Osteocyte (in vitro differentiated cells): ENCODE results near the gene CCNL2. TPM values are rescaled to one million over a fixed set of nuclear protein-coding genes. Genes with fewer than 3 reads are reported as not detected.

ENCODE experiments used
- DNase-seq: peaks from one replicate; pipeline ENCODE4 v3.0.0; 2021; ENCODE audit warnings: mixed read lengths; ENCODE audit not compliant: unreplicated experiment; ENCODE audit errors: extremely low spot score
- H3K27ac Mint-ChIP-seq: one replicate; pipeline ENCODE4 v1.8.0; 2021; ENCODE audit warnings: mild to moderate bottlenecking, mixed read lengths; ENCODE audit not compliant: unreplicated experiment
- H3K27me3 Mint-ChIP-seq: one replicate; pipeline ENCODE4 v1.8.0; 2021; ENCODE audit warnings: mixed read lengths; ENCODE audit not compliant: unreplicated experiment
- H3K36me3 Mint-ChIP-seq: one replicate; pipeline ENCODE4 v1.8.0; 2021; ENCODE audit warnings: mixed read lengths; ENCODE audit not compliant: unreplicated experiment
- H3K4me1 Mint-ChIP-seq: one replicate; pipeline ENCODE4 v1.8.0; 2021; ENCODE audit warnings: mixed read lengths; ENCODE audit not compliant: unreplicated experiment
- H3K4me3 Mint-ChIP-seq: one replicate; pipeline ENCODE4 v1.8.0; 2021; ENCODE audit warnings: mild to moderate bottlenecking, moderate library complexity, mixed read lengths; ENCODE audit not compliant: unreplicated experiment
- H3K9me3 Mint-ChIP-seq: one replicate; pipeline ENCODE4 v1.8.0; 2021; ENCODE audit warnings: mixed read lengths; ENCODE audit not compliant: unreplicated experiment
- total RNA-seq: library from RNA; stranded (reverse); gene quantifications from 2 replicates; pipeline ENCODE4 v1.2.1, GENCODE V29; 2021
- TF ChIP-seq, protein P1 (sequence below): fragments of 200-600 bp; sonication (generic); IDR thresholded peaks from 2 replicates; pipeline ENCODE4 v1.5.0; 2021; ENCODE audit warnings: antibody characterized with exemption, mild to moderate bottlenecking, moderate library complexity

The CCNL2 gene
- total RNA-seq, 1 donor from 2014 or later: 262 TPM

- Mint-ChIP-seq H3K4me3 (no peak overlapping the region), H3K27me3 (no peaks in the 10 kb centered on the region), H3K27ac (no peak overlapping the region), H3K4me1 (peaks cover 5% of the 10 kb centered on the region), H3K9me3 (no peaks in the 10 kb centered on the region), H3K36me3 (no peaks in the 10 kb centered on the region)
- TF ChIP-seq, protein P1, sequence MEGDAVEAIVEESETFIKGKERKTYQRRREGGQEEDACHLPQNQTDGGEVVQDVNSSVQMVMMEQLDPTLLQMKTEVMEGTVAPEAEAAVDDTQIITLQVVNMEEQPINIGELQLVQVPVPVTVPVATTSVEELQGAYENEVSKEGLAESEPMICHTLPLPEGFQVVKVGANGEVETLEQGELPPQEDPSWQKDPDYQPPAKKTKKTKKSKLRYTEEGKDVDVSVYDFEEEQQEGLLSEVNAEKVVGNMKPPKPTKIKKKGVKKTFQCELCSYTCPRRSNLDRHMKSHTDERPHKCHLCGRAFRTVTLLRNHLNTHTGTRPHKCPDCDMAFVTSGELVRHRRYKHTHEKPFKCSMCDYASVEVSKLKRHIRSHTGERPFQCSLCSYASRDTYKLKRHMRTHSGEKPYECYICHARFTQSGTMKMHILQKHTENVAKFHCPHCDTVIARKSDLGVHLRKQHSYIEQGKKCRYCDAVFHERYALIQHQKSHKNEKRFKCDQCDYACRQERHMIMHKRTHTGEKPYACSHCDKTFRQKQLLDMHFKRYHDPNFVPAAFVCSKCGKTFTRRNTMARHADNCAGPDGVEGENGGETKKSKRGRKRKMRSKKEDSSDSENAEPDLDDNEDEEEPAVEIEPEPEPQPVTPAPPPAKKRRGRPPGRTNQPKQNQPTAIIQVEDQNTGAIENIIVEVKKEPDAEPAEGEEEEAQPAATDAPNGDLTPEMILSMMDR: no peak
- no peak for DNase-seq
These were observed 25.6 kb upstream of the CCNL2 start for GRCh38 chr1:1424707-1425106.

DNA sequence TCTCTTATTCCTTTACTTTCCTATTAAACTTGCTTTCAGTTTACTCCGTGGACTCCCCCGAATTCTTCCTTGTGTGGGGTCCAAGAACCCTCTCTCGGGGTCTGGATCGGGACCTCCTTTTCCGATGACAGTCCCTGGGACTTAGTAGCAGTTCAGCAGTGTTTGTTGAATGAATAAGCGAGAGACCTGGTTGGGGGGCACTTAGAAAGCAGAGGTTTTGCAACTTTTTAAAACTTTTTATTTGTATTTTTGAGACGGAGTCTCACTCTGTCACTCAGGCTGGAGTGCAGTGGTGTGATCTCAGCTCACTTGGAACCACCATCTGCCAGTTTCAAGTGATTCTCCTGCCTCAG lies 24.1 kb upstream of the CCNL2 start:
- DNase-seq: no peak
- Mint-ChIP-seq H3K4me3 (no peak overlapping the region), H3K4me1 (no peaks in the 10 kb centered on the region), H3K9me3 (no peaks in the 10 kb centered on the region), H3K36me3 (no peaks in the 10 kb centered on the region), H3K27ac (no peak overlapping the region), H3K27me3 (no peaks in the 10 kb centered on the region)
- TF ChIP-seq, protein P1: no peak

- no peaks in the 10 kb centered on the region for H3K36me3 Mint-ChIP-seq
- no peak overlapping the region for H3K4me3 Mint-ChIP-seq
- H3K27me3 Mint-ChIP-seq: no peaks in the 10 kb centered on the region
- TF ChIP-seq, protein P1: no peak
- H3K27ac Mint-ChIP-seq: no peak overlapping the region
- no peaks in the 10 kb centered on the region for H3K4me1 Mint-ChIP-seq
- no peaks in the 10 kb centered on the region for H3K9me3 Mint-ChIP-seq
- DNase-seq: no peak
These were observed 23.5 kb upstream of the CCNL2 start for GRCh38 chr1:1422465-1423244.

GRCh38 chr1:1421907-1422464 lies 22.9 kb upstream of the CCNL2 start:
- Mint-ChIP-seq H3K9me3 (no peaks in the 10 kb centered on the region), H3K27ac (no peak overlapping the region), H3K4me3 (no peak overlapping the region)

More at GRCh38 chr1:1421907-1422464, 22.9 kb upstream of the CCNL2 start:
- TF ChIP-seq, protein P1: no peak
- Mint-ChIP-seq H3K4me1 (no peaks in the 10 kb centered on the region), H3K27me3 (no peaks in the 10 kb centered on the region), H3K36me3 (no peaks in the 10 kb centered on the region)
- no peak for DNase-seq
